ENCODE data around the gene CTSW.
"Not testable (repeated sequence)": the region's sequence is repeated elsewhere in the genome, so short reads cannot be mapped to it uniquely, and the experiment has no call there.

Gene CTSW

GRCh38 chr11:65885808-65886536 is 6.3 kb downstream of the CTSW start:
- DNase-seq (ENCODE audit: low spot score), result no peak

- no peak for DNase-seq (ENCODE audit: low spot score)
Observed at GRCh38 chr11:65886826-65887722, 7.4 kb downstream of the CTSW start.

- no peak for DNase-seq (ENCODE audit: low spot score)
Observed at GRCh38 chr11:65887723-65888162, 8.1 kb downstream of the CTSW start.

GRCh38 chr11:65888163-65888814 is 8.7 kb downstream of the CTSW start, which contains the start of gene FIBP:
Gene FIBP, minus strand, starts transcription at chr11:65888471. Its CDS starts 53 bp downstream, at chr11:65888418.
- DNase-seq (ENCODE audit: low spot score), result peak; percentile 98

GRCh38 chr11:65890324-65891218 is 10.9 kb downstream of the CTSW start, which contains the start of gene CCDC85B:
Gene CCDC85B, plus strand, starts transcription at chr11:65890673. Its CDS starts 111 bp downstream, at chr11:65890784.
- DNase-seq (ENCODE audit: low spot score), result peak; percentile 97

- DNase-seq (ENCODE audit: low spot score), result no peak
Observed at GRCh38 chr11:65891219-65892136, 11.8 kb downstream of the CTSW start.

GRCh38 chr11:65892137-65892540 is 12.5 kb downstream of the CTSW start:
- not testable (repeated sequence) for DNase-seq (ENCODE audit: low spot score)

GRCh38 chr11:65892661-65893317 is 13.2 kb downstream of the CTSW start:
- no peak for DNase-seq (ENCODE audit: low spot score)

- no peak for DNase-seq (ENCODE audit: low spot score)
Observed at GRCh38 chr11:65894034-65894591, 14.5 kb downstream of the CTSW start.

GRCh38 chr11:65895482-65895981 is 15.9 kb downstream of the CTSW start:
- no peak for DNase-seq (ENCODE audit: low spot score)

GRCh38 chr11:65896034-65896999 is 16.7 kb downstream of the CTSW start:
- DNase-seq (ENCODE audit: low spot score), result no peak

- DNase-seq (ENCODE audit: low spot score), result no peak
Observed at GRCh38 chr11:65897020-65897471, 17.4 kb downstream of the CTSW start.

GRCh38 chr11:65898656-65899355 is 19.2 kb downstream of the CTSW start:
- no peak for DNase-seq (ENCODE audit: low spot score)

GRCh38 chr11:65899356-65900124 is 19.9 kb downstream of the CTSW start:
- DNase-seq (ENCODE audit: low spot score), result no peak

GRCh38 chr11:65900125-65900898 is 20.7 kb downstream of the CTSW start, which contains the start of gene FOSL1:
Gene FOSL1, minus strand, starts transcription at chr11:65900388. Its CDS starts 49 bp downstream, at chr11:65900339.
- no peak for DNase-seq (ENCODE audit: low spot score)

GRCh38 chr11:65900899-65901180 is 21.2 kb downstream of the CTSW start:
- no peak for DNase-seq (ENCODE audit: low spot score)
